Fibroblast of mammary gland (primary cell): ENCODE results near the gene AFF3.
"Not testable (repeated sequence)": the region's sequence is repeated elsewhere in the genome, so short reads cannot be mapped to it uniquely, and the experiment has no call there.

Experiments
- DNase-seq: peaks from one replicate; pipeline ENCODE4 v3.0.0-alpha.2; 2010; ENCODE audit warnings: low read depth
- H3K4me3 ChIP-seq: 2 replicates; pipeline ENCODE4 v1.5.1; 2011; ENCODE audit warnings: low read depth, mild to moderate bottlenecking, low read length, moderate library complexity; ENCODE audit not compliant: control insufficient read depth
- CTCF ChIP-seq: conservative IDR thresholded peaks from 2 replicates; pipeline ENCODE4 v1.5.1; 2011; ENCODE audit warnings: low read depth, low read length, inconsistent platforms; ENCODE audit not compliant: control insufficient read depth, insufficient read depth

AFF3 gene

GRCh38 chr2:99754210-99754609 is 388.2 kb downstream of the AFF3 start:
- no peak for TF ChIP-seq CTCF
- no peak overlapping the region for H3K4me3 ChIP-seq
- DNase-seq = peak; percentile 81

GRCh38 chr2:99753505-99753904 is 388.9 kb downstream of the AFF3 start:
- no peak for DNase-seq
- H3K4me3 ChIP-seq = no peak overlapping the region
- TF ChIP-seq CTCF = no peak

GRCh38 chr2:99748344-99748743 is 394.0 kb downstream of the AFF3 start:
- no peak overlapping the region for H3K4me3 ChIP-seq
- DNase-seq = no peak
- TF ChIP-seq CTCF = no peak

GRCh38 chr2:99747842-99748241 is 394.5 kb downstream of the AFF3 start:
- H3K4me3 ChIP-seq = no peak overlapping the region
- DNase-seq = no peak
- no peak for TF ChIP-seq CTCF

GRCh38 chr2:99743146-99743545 is 399.2 kb downstream of the AFF3 start:
- no peak for DNase-seq
- TF ChIP-seq CTCF = no peak

GRCh38 chr2:99737537-99737936 is 404.9 kb downstream of the AFF3 start:
- H3K4me3 ChIP-seq = no peak overlapping the region
- no peak for DNase-seq
- TF ChIP-seq CTCF = no peak

More at GRCh38 chr2:99743146-99743545, 399.2 kb downstream of the AFF3 start:
- no peak overlapping the region for H3K4me3 ChIP-seq

- H3K4me3 ChIP-seq = no peak overlapping the region
- DNase-seq = no peak
- no peak for TF ChIP-seq CTCF
These were observed 406.6 kb downstream of the AFF3 start for GRCh38 chr2:99735753-99736152.

- not testable (repeated sequence) for DNase-seq, H3K4me3 ChIP-seq
These were observed 407.1 kb downstream of the AFF3 start for GRCh38 chr2:99735314-99735713.
